ENCODE data around the gene HAT1.

GRCh38 chr2:171883275-171883893, 38.9 kb upstream of the HAT1 start:
- TF ChIP-seq CTCF (IDR thresholded peaks at IDR 0.05) (no peak), POLR2A (IDR thresholded peaks at IDR 0.05) (no peak)

All from thyroid gland (tissue), 4 donors.